BJ (cell line): ENCODE measurements around the gene PRDM10. TPM values are rescaled to one million over a fixed set of nuclear protein-coding genes. Genes with fewer than 3 reads are reported as not detected.
A peak's percentile ranks its signal among the peaks of the same experiment; 100 is the strongest.

Experiments
- CTCF ChIA-PET: fragments of 350-600 bp; formaldehyde crosslinking; extraction: SDS; loops from one replicate; lab custom pipeline; 2021; ENCODE audit warnings: antibody characterized with exemption, inconsistent platforms; lab: Yijun Ruan, JAX
- POLR2A ChIA-PET: fragments of 300-600 bp; sonication (Branson Sonifier 250); formaldehyde crosslinking; extraction: SDS; loops from one replicate; lab custom pipeline; 2021; ENCODE audit warnings: antibody characterized with exemption; lab: Charles Lee
- DNase-seq: peaks from one replicate; pipeline ENCODE4 v3.0.0-alpha.2; 2011; ENCODE audit warnings: low read depth
- H3K27me3 ChIP-seq: 2 replicates; pipeline ENCODE4 v1.6.0; 2011; ENCODE audit warnings: low read length; ENCODE audit not compliant: control insufficient read depth, insufficient read depth
- H3K36me3 ChIP-seq: 2 replicates; pipeline ENCODE4 v1.5.1; 2011; ENCODE audit warnings: low read length; ENCODE audit not compliant: control insufficient read depth, insufficient read depth
- H3K4me3 ChIP-seq: 2 replicates; pipeline ENCODE4 v1.5.1; 2011; ENCODE audit warnings: low read depth, mild to moderate bottlenecking, control low read depth, low read length
- CTCF ChIP-seq: IDR thresholded peaks from 2 replicates; pipeline ENCODE4 v1.5.1; 2011; ENCODE audit warnings: low read depth, mild to moderate bottlenecking, control low read depth, inconsistent platforms, low read length, moderate library complexity; ENCODE audit not compliant: insufficient read depth
- polyA plus RNA-seq: library from polyadenylated mRNA; depleted of rRNA; stranded (reverse); fragments of >200 nt; gene quantifications from 2 replicates; pipeline ENCODE4 v1.2.3, GENCODE V29; 2011

The PRDM10 gene
- polyA plus RNA-seq, 1 experiment = 5.5 TPM

- peaks cover 2% of the 10 kb centered on the region for H3K36me3 ChIP-seq
- no peak for TF ChIP-seq CTCF
- no peak for DNase-seq
- H3K4me3 ChIP-seq = no peak overlapping the region
- CTCF ChIA-PET = interaction anchor here (1.1 kb wide), 1 partner anchor 22 kb away, joined by 4 read pairs; no protein-coding TSS in a partner anchor
- no peaks in the 10 kb centered on the region for H3K27me3 ChIP-seq
- POLR2A ChIA-PET = no interaction called here
Observed at GRCh38 chr11:129951866-129952262, 50.8 kb downstream of the PRDM10 start.

DNA sequence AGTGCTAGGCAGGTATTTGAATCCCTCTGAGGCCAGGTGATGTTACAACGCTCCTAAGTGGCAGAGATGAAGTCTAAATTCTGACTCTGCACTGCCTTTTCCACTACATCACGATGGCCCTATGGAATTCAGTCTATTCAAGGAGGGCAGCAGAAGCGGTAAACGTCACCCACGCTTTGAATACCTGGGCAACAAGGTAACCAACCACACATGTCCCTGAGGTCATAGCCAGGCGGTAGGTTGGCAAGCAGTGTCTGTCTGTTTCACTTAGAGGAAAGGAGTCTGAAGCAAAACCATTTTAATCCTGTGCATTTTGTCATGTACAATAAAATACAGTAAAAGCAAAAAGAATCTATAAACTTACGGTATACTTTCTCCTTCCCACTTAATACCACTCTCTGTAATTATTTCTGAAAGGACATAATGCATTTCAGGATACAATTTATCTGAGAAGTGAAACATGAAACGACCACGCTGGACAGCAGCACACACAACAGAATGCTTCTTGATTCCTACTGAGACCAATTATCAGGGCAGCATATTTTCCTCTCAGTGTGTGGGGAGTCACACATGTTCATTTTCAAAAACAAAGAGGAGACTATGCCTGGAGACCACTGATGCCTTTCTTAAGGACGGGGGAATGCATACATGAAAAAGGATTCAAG, 51.3 kb downstream of the PRDM10 start:
- ChIA-PET CTCF (interaction anchor here (1.5 kb wide), 1 partner anchor 10 kb away, joined by 4 read pairs; no protein-coding TSS in a partner anchor), POLR2A (no interaction called here)
- no peak overlapping the region for H3K4me3 ChIP-seq
- H3K27me3 ChIP-seq = no peaks in the 10 kb centered on the region
- DNase-seq = no peak
- H3K36me3 ChIP-seq = peaks cover 3% of the 10 kb centered on the region
- no peak for TF ChIP-seq CTCF

DNA sequence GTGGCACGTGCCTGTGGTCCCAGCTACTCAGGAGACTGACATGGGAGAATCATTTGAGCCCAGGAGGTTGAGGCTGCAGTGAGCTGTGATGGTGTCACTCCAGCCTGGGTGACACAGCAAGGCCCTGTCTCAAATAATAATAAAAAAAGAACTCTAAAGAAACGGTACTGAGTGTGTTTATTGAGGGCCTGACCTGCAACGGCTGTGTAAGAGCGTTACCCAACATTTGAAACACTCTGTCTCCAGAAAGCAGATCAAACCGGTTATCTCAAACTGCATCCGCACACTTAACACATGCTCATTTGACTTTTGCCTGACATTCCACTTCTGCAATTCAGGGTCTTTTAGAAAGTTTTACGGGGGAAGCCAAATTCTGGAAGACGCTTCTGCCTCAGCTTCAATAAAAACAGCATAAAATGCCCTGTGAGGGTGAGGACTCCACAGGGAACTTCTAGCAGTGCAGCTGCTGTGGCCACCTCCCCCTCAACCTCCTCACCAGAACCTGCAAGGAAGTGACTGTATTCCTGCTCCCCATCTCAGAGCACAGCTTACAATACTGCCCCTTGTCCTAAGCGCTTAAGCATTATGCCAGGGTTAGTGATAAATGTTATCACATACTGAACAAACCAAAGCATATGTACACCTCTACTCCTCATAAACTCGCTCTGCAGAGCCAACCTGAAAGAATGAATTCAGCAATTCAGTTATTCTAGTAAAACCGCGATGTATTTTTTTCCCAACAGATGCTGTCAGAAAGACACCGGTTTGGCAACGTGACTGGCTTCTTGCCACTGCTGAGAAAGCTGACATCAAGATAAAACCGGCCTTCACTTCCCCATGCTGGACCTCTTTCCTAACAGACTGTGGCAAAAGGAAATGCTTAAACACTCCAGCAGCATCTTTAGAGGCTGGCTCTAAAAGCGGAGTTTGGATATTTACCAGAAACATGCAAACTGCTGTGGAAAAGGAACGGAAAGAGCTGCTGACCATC, 52.2 kb downstream of the PRDM10 start:
- POLR2A ChIA-PET = no interaction called here

DNA sequence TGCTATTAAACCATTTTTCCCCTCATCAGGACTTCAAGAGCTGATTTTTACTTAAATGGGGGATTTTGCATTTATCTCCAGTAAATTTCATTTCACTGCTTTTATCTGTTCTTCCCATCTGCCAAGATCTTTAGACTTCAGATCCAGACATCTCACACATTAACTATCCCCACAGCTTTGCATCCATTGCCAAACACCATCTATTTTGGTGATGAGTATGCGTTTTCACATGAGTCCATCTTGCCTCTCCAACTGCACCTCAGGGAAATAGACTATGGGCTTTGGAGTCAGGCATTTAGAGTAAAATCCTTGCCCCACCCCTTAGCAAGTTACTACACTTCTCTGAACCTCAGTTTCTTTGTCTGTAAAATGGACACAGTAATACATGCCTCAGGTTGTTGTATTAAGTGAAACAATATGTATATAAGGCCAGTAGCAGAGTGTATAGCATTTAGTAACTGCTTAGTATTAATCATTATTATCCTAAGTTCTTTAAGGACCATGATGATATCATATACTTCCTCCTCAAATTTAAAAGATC, 53.6 kb downstream of the PRDM10 start:
- TF ChIP-seq CTCF = no peak
- H3K36me3 ChIP-seq = peaks cover 3% of the 10 kb centered on the region; the same call in 1 of the 2 replicates
- H3K27me3 ChIP-seq = no peaks in the 10 kb centered on the region
- H3K4me3 ChIP-seq = no peak overlapping the region
- DNase-seq = no peak
- CTCF ChIA-PET = no interaction called here
- POLR2A ChIA-PET = no interaction called here

More for the DNA sequence above, 52.2 kb downstream of the PRDM10 start:
- peak; percentile 8 for DNase-seq
- no peaks in the 10 kb centered on the region for H3K27me3 ChIP-seq
- no peak overlapping the region for H3K4me3 ChIP-seq
- CTCF ChIA-PET = interaction anchor here (1.5 kb wide), 1 partner anchor 9 kb away, joined by 4 read pairs; no protein-coding TSS in a partner anchor
- no peak for TF ChIP-seq CTCF
- H3K36me3 ChIP-seq = peaks cover 3% of the 10 kb centered on the region

- Histone ChIP-seq H3K4me3 (no peak overlapping the region), H3K27me3 (no peaks in the 10 kb centered on the region), H3K36me3 (peaks cover 3% of the 10 kb centered on the region; the same call in 1 of the 2 replicates)
- TF ChIP-seq CTCF = no peak
- POLR2A ChIA-PET = no interaction called here
- no peak for DNase-seq
- CTCF ChIA-PET = no interaction called here
Observed at GRCh38 chr11:129947474-129947873, 55.2 kb downstream of the PRDM10 start.
